KMS-11 (cell line): ENCODE measurements around the gene PTPA.

ENCODE experiments used
- H2AFZ ChIP-seq: fragments of 200-600 bp; sonication (generic); 2 replicates; pipeline ENCODE4 v1.6.1; 2016; ENCODE audit warnings: antibody characterized with exemption, mixed run types, low read depth
- H3K27ac ChIP-seq: fragments of 200-600 bp; sonication (generic); 2 replicates; pipeline ENCODE4 v1.6.1; 2016; ENCODE audit warnings: mild to moderate bottlenecking, mixed run types
- H3K27me3 ChIP-seq: fragments of 200-600 bp; sonication (generic); 2 replicates; pipeline ENCODE4 v1.6.1; 2017; ENCODE audit warnings: mild to moderate bottlenecking, low read depth, mixed run types, moderate library complexity; ENCODE audit not compliant: insufficient read depth
- H3K36me3 ChIP-seq: fragments of 200-600 bp; sonication (generic); 2 replicates; pipeline ENCODE4 v1.6.1; 2017; ENCODE audit warnings: mild to moderate bottlenecking, mixed run types; ENCODE audit not compliant: insufficient read depth
- H3K4me1 ChIP-seq: fragments of 200-600 bp; sonication (generic); 2 replicates; pipeline ENCODE4 v1.6.1; 2016; ENCODE audit warnings: mild to moderate bottlenecking, low read depth, mixed run types; ENCODE audit not compliant: poor library complexity, severe bottlenecking
- H3K4me2 ChIP-seq: fragments of 200-600 bp; sonication (generic); 2 replicates; pipeline ENCODE4 v1.7.0; 2016; ENCODE audit warnings: mild to moderate bottlenecking, mixed run types
- H3K4me3 ChIP-seq: fragments of 200-600 bp; sonication (generic); IDR thresholded peaks from 2 replicates; pipeline ENCODE4 v1.6.1; 2017; ENCODE audit warnings: low read depth, low read length, mixed read lengths; ENCODE audit not compliant: insufficient read depth
- H3K79me2 ChIP-seq: fragments of 200-600 bp; sonication (generic); 2 replicates; pipeline ENCODE4 v1.6.1; 2016; ENCODE audit warnings: low read depth, mixed run types; ENCODE audit not compliant: insufficient read depth
- H3K9ac ChIP-seq: fragments of 200-600 bp; sonication (generic); 2 replicates; pipeline ENCODE4 v1.6.1; 2016; ENCODE audit warnings: mild to moderate bottlenecking, mixed run types
- H4K20me1 ChIP-seq: fragments of 200-600 bp; sonication (generic); 2 replicates; pipeline ENCODE4 v1.6.1; 2016; ENCODE audit warnings: mild to moderate bottlenecking, mixed run types; ENCODE audit not compliant: insufficient read depth
- CTCF ChIP-seq: fragments of 200-600 bp; sonication (generic); conservative IDR thresholded peaks from 2 replicates; pipeline ENCODE4 v1.6.1; 2017; ENCODE audit warnings: low read depth, mild to moderate bottlenecking, antibody characterized with exemption, low read length, moderate library complexity, mixed read lengths

The PTPA gene

DNA sequence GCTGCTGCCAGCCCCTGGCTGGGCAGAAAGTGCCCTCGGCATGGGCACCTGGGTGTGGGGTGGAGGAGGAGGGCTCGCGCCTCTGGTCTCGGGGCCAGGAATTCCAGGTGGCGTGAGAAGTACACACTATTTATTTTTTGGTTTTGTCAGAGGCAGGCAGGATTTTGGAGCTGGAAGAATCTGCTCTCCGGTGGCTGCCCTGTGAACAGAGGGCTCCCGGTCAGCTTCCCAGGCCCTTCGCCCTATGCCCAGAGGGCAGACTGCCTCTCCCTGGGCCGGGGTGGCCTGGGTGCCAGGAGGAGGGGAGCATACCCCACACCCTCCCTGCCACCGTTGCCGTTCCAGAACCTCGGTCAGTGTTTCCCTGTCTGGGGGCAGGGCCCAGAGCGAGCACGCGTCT lies 22.0 kb upstream of the PTPA start:
- Histone ChIP-seq H4K20me1 (no peaks in the 10 kb centered on the region), H3K9ac (no peak overlapping the region), H3K4me3 (no peak overlapping the region), H3K36me3 (no peaks in the 10 kb centered on the region), H3K79me2 (0 out of 2 replicates have a peak, but pooled peaks cover 2% of the 10 kb centered on the region), H3K4me2 (no peak overlapping the region), H3K27ac (no peak overlapping the region), H3K4me1 (no peaks in the 10 kb centered on the region), H3K27me3 (no peaks in the 10 kb centered on the region), H2AFZ (no peak overlapping the region)
- no peak for TF ChIP-seq CTCF

DNA sequence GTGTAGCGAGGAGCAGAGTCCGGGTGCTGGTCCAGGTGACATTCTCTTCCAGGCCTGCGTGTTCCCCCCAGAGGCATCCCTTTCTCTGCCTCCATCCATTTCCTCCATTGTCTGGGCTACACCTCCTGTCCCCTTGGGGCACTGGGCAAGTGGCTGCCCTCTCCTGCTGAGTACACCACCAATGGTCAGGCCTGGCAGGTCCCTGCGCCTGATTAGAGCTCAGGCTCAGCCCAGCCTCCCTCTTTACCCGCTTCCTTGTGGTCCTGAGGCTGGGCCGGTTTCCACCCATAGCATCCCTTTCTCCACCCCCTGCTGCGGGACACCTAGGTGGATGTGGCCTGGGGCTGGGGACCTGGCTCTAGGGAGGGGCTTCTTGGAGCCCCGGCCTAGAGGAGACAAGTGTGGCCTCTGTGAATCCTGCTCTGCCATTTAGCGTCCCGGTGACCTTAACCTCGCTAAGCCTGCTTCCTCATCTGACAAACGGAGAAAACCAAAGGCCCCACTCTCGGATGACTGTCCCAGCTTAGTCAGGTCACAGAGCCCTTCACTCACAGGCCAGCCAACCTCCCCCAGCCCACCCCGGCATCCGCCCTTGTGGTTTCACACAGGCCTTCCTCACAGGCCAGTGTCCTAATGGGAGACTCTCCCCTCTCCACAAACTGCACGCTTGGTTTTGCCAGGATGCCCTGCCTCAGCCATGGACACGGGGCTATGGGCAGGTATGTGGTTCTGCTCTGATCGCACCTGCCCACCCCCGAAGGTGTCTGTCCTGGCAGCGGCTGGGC lies 17.4 kb upstream of the PTPA start:
- no peaks in the 10 kb centered on the region for H3K4me1 ChIP-seq
- H2AFZ ChIP-seq = no peak overlapping the region
- H3K36me3 ChIP-seq = no peaks in the 10 kb centered on the region
- H4K20me1 ChIP-seq = no peaks in the 10 kb centered on the region
- no peak for TF ChIP-seq CTCF
- H3K79me2 ChIP-seq = no peaks in the 10 kb centered on the region
- no peak overlapping the region for H3K4me2 ChIP-seq
- H3K27ac ChIP-seq = no peak overlapping the region
- no peak overlapping the region for H3K4me3 ChIP-seq
- H3K27me3 ChIP-seq = no peaks in the 10 kb centered on the region
- H3K9ac ChIP-seq = no peak overlapping the region

- Histone ChIP-seq H3K9ac (no peak overlapping the region), H4K20me1 (no peaks in the 10 kb centered on the region), H3K79me2 (no peaks in the 10 kb centered on the region), H3K36me3 (no peaks in the 10 kb centered on the region), H3K27me3 (no peaks in the 10 kb centered on the region), H2AFZ (no peak overlapping the region), H3K4me3 (no peak overlapping the region), H3K4me2 (no peak overlapping the region), H3K4me1 (no peaks in the 10 kb centered on the region), H3K27ac (no peak overlapping the region)
- no peak for TF ChIP-seq CTCF
Observed at GRCh38 chr9:129094387-129095169, 16.6 kb upstream of the PTPA start.

- no peaks in the 10 kb centered on the region for H3K4me1 ChIP-seq
- H3K4me2 ChIP-seq = no peak overlapping the region
- H3K27me3 ChIP-seq = no peaks in the 10 kb centered on the region
- H3K4me3 ChIP-seq = no peak overlapping the region
- H3K36me3 ChIP-seq = no peaks in the 10 kb centered on the region
- TF ChIP-seq CTCF = no peak
- no peak overlapping the region for H2AFZ ChIP-seq
- no peak overlapping the region for H3K9ac ChIP-seq
- no peaks in the 10 kb centered on the region for H4K20me1 ChIP-seq
- no peak overlapping the region for H3K27ac ChIP-seq
- H3K79me2 ChIP-seq = no peaks in the 10 kb centered on the region
Observed at GRCh38 chr9:129095170-129095667, 16.0 kb upstream of the PTPA start.
